ENCODE results near the gene EXOC3L2. TPM values are rescaled to one million over a fixed set of nuclear protein-coding genes. Genes with fewer than 3 reads are reported as not detected.

EXOC3L2 gene
- polyA plus RNA-seq, 1 of the 3 experiments (the other 2 are of a cell fraction): 0.02 TPM

GRCh38 chr19:45247136-45247535, 1.9 kb upstream of the EXOC3L2 start:
- ChIA-PET POLR2A (no interaction called here), CTCF (interaction anchor here (0.9 to 1.8 kb wide), 8 partner anchors 9 to 232 kb away, joined by 3 to 5 read pairs (median 3); partner anchors contain the start of genes BLOC1S3 and TRAPPC6A)
- H3K27ac ChIP-seq (ENCODE audit: low read depth in 2 of 2, low read length in 1 of 2): no peak overlapping the region
- H3K9me2 ChIP-seq: no peaks in the 10 kb centered on the region
- no peaks in the 10 kb centered on the region for H3K36me3 ChIP-seq (replicated peaks in 1 of 2; ENCODE audit: control insufficient read depth in 1 of 2, insufficient read depth in 2 of 2, low read length in 1 of 2)
- peaks cover 8% of the 10 kb centered on the region for H3F3A ChIP-seq (replicated peaks; ENCODE audit: insufficient read depth)
- 94% methylated on average over 8 of the region's 8 CpGs for WGBS (ENCODE audit: low lambda C conversion rate)
- no peak overlapping the region for H3K4me2 ChIP-seq
- no peak for TF ChIP-seq TEAD4 (IDR thresholded peaks at IDR 0.05; ENCODE audit: borderline replicate concordance, insufficient read depth)
- TF ChIP-seq, protein P1, sequence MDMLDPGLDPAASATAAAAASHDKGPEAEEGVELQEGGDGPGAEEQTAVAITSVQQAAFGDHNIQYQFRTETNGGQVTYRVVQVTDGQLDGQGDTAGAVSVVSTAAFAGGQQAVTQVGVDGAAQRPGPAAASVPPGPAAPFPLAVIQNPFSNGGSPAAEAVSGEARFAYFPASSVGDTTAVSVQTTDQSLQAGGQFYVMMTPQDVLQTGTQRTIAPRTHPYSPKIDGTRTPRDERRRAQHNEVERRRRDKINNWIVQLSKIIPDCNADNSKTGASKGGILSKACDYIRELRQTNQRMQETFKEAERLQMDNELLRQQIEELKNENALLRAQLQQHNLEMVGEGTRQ (IDR thresholded peaks at IDR 0.05; ENCODE audit: borderline replicate concordance, low read depth, low read length): no peak
- TF ChIP-seq, protein P2, sequence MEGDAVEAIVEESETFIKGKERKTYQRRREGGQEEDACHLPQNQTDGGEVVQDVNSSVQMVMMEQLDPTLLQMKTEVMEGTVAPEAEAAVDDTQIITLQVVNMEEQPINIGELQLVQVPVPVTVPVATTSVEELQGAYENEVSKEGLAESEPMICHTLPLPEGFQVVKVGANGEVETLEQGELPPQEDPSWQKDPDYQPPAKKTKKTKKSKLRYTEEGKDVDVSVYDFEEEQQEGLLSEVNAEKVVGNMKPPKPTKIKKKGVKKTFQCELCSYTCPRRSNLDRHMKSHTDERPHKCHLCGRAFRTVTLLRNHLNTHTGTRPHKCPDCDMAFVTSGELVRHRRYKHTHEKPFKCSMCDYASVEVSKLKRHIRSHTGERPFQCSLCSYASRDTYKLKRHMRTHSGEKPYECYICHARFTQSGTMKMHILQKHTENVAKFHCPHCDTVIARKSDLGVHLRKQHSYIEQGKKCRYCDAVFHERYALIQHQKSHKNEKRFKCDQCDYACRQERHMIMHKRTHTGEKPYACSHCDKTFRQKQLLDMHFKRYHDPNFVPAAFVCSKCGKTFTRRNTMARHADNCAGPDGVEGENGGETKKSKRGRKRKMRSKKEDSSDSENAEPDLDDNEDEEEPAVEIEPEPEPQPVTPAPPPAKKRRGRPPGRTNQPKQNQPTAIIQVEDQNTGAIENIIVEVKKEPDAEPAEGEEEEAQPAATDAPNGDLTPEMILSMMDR (IDR thresholded peaks at IDR 0.05): no peak
- TF ChIP-seq RXRA (IDR thresholded peaks at IDR 0.05; ENCODE audit: borderline replicate concordance, low read depth): no peak
- no peak for TF ChIP-seq GABPA (IDR thresholded peaks at IDR 0.05; ENCODE audit: low read depth)
- TF ChIP-seq FOXJ3 (CRISPR knock-in tag; IDR thresholded peaks at IDR 0.05): no peak
- TF ChIP-seq, protein P3, sequence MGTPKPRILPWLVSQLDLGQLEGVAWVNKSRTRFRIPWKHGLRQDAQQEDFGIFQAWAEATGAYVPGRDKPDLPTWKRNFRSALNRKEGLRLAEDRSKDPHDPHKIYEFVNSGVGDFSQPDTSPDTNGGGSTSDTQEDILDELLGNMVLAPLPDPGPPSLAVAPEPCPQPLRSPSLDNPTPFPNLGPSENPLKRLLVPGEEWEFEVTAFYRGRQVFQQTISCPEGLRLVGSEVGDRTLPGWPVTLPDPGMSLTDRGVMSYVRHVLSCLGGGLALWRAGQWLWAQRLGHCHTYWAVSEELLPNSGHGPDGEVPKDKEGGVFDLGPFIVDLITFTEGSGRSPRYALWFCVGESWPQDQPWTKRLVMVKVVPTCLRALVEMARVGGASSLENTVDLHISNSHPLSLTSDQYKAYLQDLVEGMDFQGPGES (IDR thresholded peaks at IDR 0.05; ENCODE audit: low read depth, low read length): no peak
- TF ChIP-seq JUND (IDR thresholded peaks at IDR 0.05): no peak
- TF ChIP-seq NFIC (IDR thresholded peaks at IDR 0.05; ENCODE audit: borderline replicate concordance): no peak
- TF ChIP-seq MAX (IDR thresholded peaks at IDR 0.05; ENCODE audit: low read depth): no peak
- no peak for TF ChIP-seq RCOR1 (IDR thresholded peaks at IDR 0.05; ENCODE audit: low read length)
- no peak for TF ChIP-seq TAF1 (IDR thresholded peaks at IDR 0.05; ENCODE audit: borderline replicate concordance, low read depth, low read length)
- no peak for TF ChIP-seq TCF12 (IDR thresholded peaks at IDR 0.05)
- no peak for TF ChIP-seq ZBTB33 (IDR thresholded peaks at IDR 0.05; ENCODE audit: borderline replicate concordance, low read depth)
- TF ChIP-seq FOSL2 (IDR thresholded peaks at IDR 0.05; ENCODE audit: borderline replicate concordance, low read depth): no peak
- TF ChIP-seq MEF2A (IDR thresholded peaks at IDR 0.05; ENCODE audit: borderline replicate concordance, low read depth): no peak
- TF ChIP-seq MXI1 (IDR thresholded peaks at IDR 0.05; ENCODE audit: low read depth, low read length): no peak
- TF ChIP-seq NRF1 (IDR thresholded peaks at IDR 0.05; ENCODE audit: low read depth, low read length): no peak
- H3K79me2 ChIP-seq (ENCODE audit: insufficient read depth): peaks cover 6% of the 10 kb centered on the region
- H3K9ac ChIP-seq: no peak overlapping the region
- no peak for DNase-seq
- no peaks in the 10 kb centered on the region for H4K20me1 ChIP-seq (ENCODE audit: insufficient read depth)
- H3K9me3 ChIP-seq: no peaks in the 10 kb centered on the region
- H3K4me1 ChIP-seq (ENCODE audit: control insufficient read depth in 1 of 2, insufficient read depth in 2 of 2, low read depth in 1 of 2, low read length in 1 of 2): peaks cover 0 to 7% of the 10 kb centered on the region in 2 experiments; a peak in 1 of 4 replicates
- H2AFZ ChIP-seq (ENCODE audit: low read depth): no peak overlapping the region
- no peaks in the 10 kb centered on the region for H3K27me3 ChIP-seq (ENCODE audit: insufficient read depth)
- H3K4me3 ChIP-seq (ENCODE audit: low read depth in 2 of 2, low read length in 1 of 2): no peak overlapping the region
